GM21528 (cell line): ENCODE measurements around the gene PSG1.
"Not testable (repeated sequence)": the region's sequence is repeated elsewhere in the genome, so short reads cannot be mapped to it uniquely, and the experiment has no call there.

Source experiments
- ATAC-seq: cut with Tn5 transposase; IDR thresholded peaks from one replicate; pipeline ENCODE4 v1.9.1; 2021; ENCODE audit warnings: mild to moderate bottlenecking, moderate library complexity; ENCODE audit not compliant: unreplicated experiment, low FRiP score

Gene PSG1

GRCh38 chr19:42882730-42883129 is 3.2 kb upstream of the PSG1 start:
- not testable (repeated sequence) for ATAC-seq

- not testable (repeated sequence) for ATAC-seq
Observed at GRCh38 chr19:42882010-42882409, 2.5 kb upstream of the PSG1 start.

GRCh38 chr19:42881279-42881678 is 1.8 kb upstream of the PSG1 start:
- not testable (repeated sequence) for ATAC-seq

DNA sequence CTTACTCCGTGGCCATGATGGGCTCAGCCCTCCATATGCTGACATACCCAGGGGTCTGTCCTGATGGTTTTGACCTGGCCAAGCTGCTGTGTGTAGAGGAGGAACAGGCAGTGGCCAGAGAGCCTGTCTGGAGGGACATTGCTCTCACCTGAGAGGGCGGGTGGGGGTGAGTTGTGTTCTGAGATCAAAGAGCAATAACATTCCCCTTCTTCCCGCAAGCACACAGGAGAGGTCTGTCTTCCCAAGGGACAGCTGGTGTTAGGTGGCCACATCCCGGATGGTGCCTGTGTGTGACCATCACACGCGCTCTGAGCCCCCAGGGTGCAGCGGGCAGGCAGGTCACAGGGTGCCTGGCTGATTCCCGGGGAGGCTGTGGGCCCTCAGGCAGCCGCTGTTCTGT is 1.1 kb upstream of the PSG1 start:
- not testable (repeated sequence) for ATAC-seq

DNA sequence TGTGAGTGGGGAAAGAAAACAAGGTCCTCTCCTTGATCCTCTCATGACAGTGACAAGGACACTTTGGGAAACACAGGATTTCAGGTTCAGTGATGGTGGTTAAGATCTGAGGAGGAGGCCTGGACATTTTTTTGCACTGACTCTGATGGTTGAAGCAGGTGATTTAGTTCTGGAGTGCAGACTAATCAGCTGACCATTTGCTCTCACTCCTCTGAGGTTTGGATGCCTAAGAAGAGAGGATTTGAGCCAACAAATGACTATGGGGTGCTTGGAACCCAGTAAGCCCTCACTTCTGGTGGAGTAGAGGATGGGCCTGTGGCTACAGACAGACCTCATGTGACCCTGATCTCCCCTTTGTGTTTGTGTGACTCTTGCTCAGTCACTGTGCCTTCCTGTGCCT is 2.9 kb downstream of the PSG1 start:
- not testable (repeated sequence) for ATAC-seq

GRCh38 chr19:42875881-42876280 is 3.6 kb downstream of the PSG1 start:
- ATAC-seq: not testable (repeated sequence)

- not testable (repeated sequence) for ATAC-seq
Observed at GRCh38 chr19:42874901-42875813, 4.4 kb downstream of the PSG1 start.

GRCh38 chr19:42874136-42874535 is 5.4 kb downstream of the PSG1 start:
- not testable (repeated sequence) for ATAC-seq

DNA sequence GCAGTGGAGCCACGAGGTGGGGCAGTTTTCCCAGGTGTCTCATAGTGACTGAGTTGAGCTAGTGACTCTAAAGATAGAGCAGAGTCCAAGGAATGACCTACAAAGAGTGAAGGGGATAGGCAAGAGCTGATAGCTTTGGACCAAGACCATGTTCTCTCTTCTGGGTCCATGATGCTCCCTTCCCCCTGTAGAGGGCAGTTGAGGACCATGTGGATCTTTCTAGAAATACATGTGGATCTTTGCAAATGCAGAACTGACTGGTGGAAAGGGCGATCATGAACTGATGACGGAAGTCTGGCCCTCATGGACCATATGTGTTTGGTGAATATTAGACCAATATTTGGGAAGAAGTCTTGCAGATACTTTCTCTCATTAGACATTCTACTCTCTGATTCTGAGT is 6.9 kb downstream of the PSG1 start:
- ATAC-seq: no peak

DNA sequence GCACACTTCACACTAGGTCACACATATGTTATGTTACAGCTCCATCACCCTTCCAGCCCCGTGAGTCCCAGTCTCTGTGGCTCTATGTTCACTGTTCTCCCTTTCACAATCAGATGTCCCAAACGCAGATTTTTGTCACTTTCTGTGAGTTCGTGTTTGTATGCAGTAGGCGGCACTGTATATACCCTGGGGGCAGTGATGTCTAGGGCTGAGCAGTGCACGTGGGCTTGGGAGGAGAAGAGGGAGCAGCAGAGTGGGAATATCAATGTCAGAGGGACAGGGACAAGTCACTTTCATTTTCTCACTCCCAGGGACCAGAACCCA is 22.0 kb downstream of the PSG1 start:
- no peak for ATAC-seq

- not testable (repeated sequence) for ATAC-seq
Observed at GRCh38 chr19:42856866-42857543, 22.5 kb downstream of the PSG1 start.

- ATAC-seq: not testable (repeated sequence)
Observed at GRCh38 chr19:42854745-42855144, 24.8 kb downstream of the PSG1 start.

DNA sequence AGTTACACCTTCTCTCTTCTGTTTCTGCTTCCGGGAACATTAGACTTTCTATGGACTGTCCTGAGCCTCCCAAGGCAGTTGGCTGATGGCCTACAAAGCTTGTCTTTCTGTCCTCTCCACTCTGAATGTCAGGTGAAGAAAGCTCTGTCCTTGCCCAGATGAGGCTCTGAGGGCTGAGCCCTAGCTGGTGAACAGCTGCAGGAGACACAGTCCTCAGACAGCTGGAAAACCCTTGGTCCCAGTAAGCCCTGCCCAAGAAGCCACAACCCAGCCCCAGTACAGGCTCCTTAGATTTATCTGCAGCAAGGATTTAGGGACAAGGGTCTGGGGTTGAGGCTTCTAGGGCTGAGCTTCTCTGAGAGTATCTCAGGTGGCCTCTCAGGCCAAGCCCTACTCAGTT is 26.3 kb downstream of the PSG1 start:
- not testable (repeated sequence) for ATAC-seq

- ATAC-seq: not testable (repeated sequence)
Observed at GRCh38 chr19:42852821-42853220, 26.7 kb downstream of the PSG1 start.

GRCh38 chr19:42851718-42852280 is 27.7 kb downstream of the PSG1 start:
- not testable (repeated sequence) for ATAC-seq

- no peak for ATAC-seq
Observed at GRCh38 chr19:42850981-42851717, 28.4 kb downstream of the PSG1 start.

GRCh38 chr19:42846597-42846996 is 32.9 kb downstream of the PSG1 start:
- ATAC-seq: no peak

- not testable (repeated sequence) for ATAC-seq
Observed at GRCh38 chr19:42843631-42844030, 35.9 kb downstream of the PSG1 start.

DNA sequence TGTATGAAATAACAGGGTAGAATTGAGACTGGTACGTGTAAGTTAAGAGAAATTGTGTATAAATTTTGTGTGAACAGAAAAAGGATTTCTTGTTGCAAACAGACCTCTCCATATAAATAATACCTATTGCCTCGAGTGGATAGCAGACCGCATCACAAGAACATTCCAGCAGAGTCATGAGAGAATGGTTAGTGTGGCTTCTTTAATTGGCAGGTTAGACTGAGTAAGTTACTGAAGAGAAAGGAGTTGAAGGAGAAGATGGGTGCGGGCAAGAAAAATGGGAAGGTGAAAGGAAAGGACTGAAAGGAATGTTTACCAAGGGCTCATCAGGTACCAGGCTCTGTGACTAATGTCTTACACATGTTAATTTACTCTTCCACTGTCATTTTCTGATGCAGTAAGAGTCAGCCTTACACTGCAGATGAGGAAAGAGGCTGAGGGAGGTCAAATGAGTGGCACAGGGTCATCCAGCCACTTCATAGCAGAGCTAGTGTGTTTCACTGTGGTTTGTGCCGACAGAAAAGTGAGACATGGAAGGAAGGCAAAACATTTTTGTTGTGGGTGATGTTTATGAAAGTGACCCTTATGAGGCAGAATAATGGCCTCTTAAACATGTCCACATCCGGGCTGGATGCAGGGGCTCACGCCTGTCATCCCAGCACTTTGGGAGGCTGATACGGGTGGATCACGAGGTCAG is 46.6 kb downstream of the PSG1 start:
- ATAC-seq: not testable (repeated sequence)

DNA sequence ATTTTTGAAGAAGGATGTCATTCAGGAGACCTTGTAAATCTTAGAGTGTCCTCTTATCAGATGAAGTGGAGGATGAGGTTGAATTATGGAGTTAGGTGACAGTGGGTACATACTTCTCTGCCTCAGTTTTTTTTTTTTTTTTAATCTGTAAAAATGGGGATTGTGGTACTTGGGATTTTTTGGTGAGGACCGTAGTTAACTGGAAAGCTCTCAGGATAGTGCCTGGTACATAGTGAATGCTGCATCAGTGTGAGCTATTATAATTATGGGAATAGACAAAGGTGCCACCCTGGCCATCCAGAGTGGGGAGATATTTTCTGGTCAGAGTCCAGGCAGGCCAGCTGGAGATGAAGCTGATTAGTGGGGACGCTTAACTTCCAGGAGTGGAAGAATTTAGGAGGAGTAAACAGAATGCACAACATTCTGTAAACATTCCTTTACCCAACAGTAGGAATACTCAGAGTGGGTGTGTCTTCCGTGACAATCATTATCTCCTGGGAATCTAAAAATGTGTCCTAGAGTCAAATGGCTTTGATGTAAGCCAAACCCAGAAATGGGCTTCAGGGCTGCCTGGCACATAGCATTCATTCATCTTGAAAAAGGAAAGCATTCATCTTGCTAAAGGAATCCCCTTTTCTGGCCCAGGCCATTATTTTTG is 47.4 kb downstream of the PSG1 start:
- not testable (repeated sequence) for ATAC-seq
